Adrenal gland (tissue), 5 donors: ENCODE data around the gene TMPO.

Source experiments
- POLR2A ChIP-seq, 2 donors: fragments of 450-650 bp; IDR thresholded peaks; one replicate each; pipeline ENCODE4 v1.6.1; 2017; ENCODE audit warnings: antibody characterized with exemption in 2 of 2, mild to moderate bottlenecking in 2 of 2, moderate library complexity in 1 of 2
- TF ChIP-seq, protein P1 (sequence below), 6 experiments: fragments of 450-650 bp in 4 of 6; fragments of 200-600 bp in 2 of 6; sonication (generic) in 1 of 6; IDR thresholded peaks; 1 replicate in 5 of 6; 2 replicates in 1 of 6; pipeline versions ENCODE4 v1.5.1 to v1.8.0; 2016 to 2021; ENCODE audit warnings: antibody characterized with exemption in 6 of 6, mild to moderate bottlenecking in 2 of 6, moderate library complexity in 1 of 6
- donor health status: DM: no; HTN: no; CAD: no.

DNA sequence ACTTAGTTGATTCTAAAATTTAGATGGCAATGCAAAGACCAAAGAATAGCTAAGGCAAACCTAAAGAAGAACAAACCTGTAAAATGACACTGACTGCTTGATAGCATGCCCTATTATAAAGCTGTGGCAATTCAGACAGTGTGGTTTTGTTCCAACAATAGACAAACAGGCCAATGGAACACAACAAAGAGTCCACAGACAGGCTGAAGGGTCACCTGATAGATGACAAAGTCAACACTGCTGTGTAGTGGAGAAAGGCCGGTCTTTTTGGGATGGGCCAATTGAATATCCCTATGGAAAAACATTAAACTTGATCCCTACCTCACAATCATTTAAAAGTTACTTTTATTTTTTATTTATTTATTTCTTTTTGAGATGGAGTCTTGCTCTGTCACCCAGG lies 44.3 kb downstream of the TMPO start:
- TF ChIP-seq, protein P1, sequence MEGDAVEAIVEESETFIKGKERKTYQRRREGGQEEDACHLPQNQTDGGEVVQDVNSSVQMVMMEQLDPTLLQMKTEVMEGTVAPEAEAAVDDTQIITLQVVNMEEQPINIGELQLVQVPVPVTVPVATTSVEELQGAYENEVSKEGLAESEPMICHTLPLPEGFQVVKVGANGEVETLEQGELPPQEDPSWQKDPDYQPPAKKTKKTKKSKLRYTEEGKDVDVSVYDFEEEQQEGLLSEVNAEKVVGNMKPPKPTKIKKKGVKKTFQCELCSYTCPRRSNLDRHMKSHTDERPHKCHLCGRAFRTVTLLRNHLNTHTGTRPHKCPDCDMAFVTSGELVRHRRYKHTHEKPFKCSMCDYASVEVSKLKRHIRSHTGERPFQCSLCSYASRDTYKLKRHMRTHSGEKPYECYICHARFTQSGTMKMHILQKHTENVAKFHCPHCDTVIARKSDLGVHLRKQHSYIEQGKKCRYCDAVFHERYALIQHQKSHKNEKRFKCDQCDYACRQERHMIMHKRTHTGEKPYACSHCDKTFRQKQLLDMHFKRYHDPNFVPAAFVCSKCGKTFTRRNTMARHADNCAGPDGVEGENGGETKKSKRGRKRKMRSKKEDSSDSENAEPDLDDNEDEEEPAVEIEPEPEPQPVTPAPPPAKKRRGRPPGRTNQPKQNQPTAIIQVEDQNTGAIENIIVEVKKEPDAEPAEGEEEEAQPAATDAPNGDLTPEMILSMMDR (IDR thresholded peaks at IDR 0.05) = no peak
- TF ChIP-seq POLR2A (IDR thresholded peaks at IDR 0.05) = no peak
